Measurements from ENCODE around the gene KLHL22.

GRCh38 chr22:20486229-20486628, 9.4 kb downstream of the KLHL22 start:
- TF ChIP-seq POLR2A (IDR thresholded peaks at IDR 0.05) (no peak), CTCF (IDR thresholded peaks at IDR 0.05 in 4 of 5, conservative IDR thresholded peaks at IDR 0.05 in 1 of 5) (no peak)

Data from gastrocnemius medialis (tissue), 4 donors.